Measurements from ENCODE around the gene ZAR1L.

GRCh38 chr13:32316501-32316900 is 1.3 kb upstream of the ZAR1L start:
- TF ChIP-seq CTCF (conservative IDR thresholded peaks at IDR 0.05; ENCODE audit: low read depth in 2 of 2) = no peak
- TF ChIP-seq EZH2 (IDR thresholded peaks at IDR 0.05; ENCODE audit: low read depth, unreplicated experiment) = no peak
- TF ChIP-seq POLR2AphosphoS5 (IDR thresholded peaks at IDR 0.05; ENCODE audit: low read depth) = no peak
- TF ChIP-seq REST (IDR thresholded peaks at IDR 0.05; ENCODE audit: unreplicated experiment) = no peak
- no peak for TF ChIP-seq JUNB (IDR thresholded peaks at IDR 0.05; ENCODE audit: unreplicated experiment)
- no peak for TF ChIP-seq EZH2phosphoT487 (IDR thresholded peaks at IDR 0.05; ENCODE audit: unreplicated experiment)
